Measurements from ENCODE around the gene CRACR2B.

DNA sequence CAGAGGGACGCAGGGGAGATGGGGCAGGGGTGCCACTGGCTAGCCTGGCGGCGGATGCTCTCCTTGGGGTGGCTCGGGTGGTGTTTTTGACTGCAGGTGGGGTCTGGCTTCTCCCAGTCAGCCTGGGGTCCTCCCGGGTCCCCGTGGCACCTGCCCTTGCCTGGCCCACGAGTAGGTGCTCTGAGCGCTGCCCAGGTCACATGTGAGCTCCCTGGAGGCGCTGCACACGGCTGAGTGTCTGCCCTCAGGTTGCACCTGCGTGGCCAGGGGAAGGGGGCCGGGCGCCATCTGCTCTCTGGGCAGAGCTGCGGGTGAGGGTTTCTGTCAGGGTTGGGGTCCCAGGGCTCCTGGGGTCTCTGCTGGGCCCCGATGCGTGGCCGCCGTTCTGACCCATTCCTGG is 20.2 kb downstream of the CRACR2B start:
- TF ChIP-seq GATA3 (IDR thresholded peaks at IDR 0.05; ENCODE audit: low read depth, low read length) (no peak), GATA2 (IDR thresholded peaks at IDR 0.05; ENCODE audit: low read depth, low read length) (no peak)
